Neural cell (in vitro differentiated cells): ENCODE results near the gene GAB2. TPM values are rescaled to one million over a fixed set of nuclear protein-coding genes. Genes with fewer than 3 reads are reported as not detected.

Experiments used
- H2AFZ ChIP-seq: fragments of 200-600, 300-800 bp; sonication (generic), shearing (Covaris generic); 2 replicates; pipeline ENCODE4 v1.6.0; 2014; ENCODE audit warnings: low read depth, mild to moderate bottlenecking, antibody characterized with exemption, low read length, moderate library complexity
- H3F3A ChIP-seq: fragments of 200-600 bp; shearing (Covaris generic); 2 replicates; pipeline ENCODE4 v1.6.1; 2016; ENCODE audit warnings: mild to moderate bottlenecking, moderate library complexity, mixed read lengths, antibody characterized with exemption, low read length; ENCODE audit not compliant: insufficient read depth, poor library complexity, severe bottlenecking
- H3K27ac ChIP-seq: fragments of 200-600, 300-800 bp; sonication (generic), shearing (Covaris generic); 2 replicates; pipeline ENCODE4 v1.5.1; 2014; ENCODE audit warnings: mild to moderate bottlenecking, low read length, moderate library complexity
- H3K27me3 ChIP-seq: fragments of 300-800, 200-600 bp; sonication (generic), shearing (Covaris generic); 2 replicates; pipeline ENCODE4 v1.6.0; 2014; ENCODE audit warnings: mild to moderate bottlenecking, low read depth, low read length, moderate library complexity; ENCODE audit not compliant: insufficient read depth
- H3K36me3 ChIP-seq: fragments of 300-800, 200-600 bp; sonication (generic), shearing (Covaris generic); 2 replicates; pipeline ENCODE4 v1.5.1; 2014; ENCODE audit warnings: mild to moderate bottlenecking, antibody characterized with exemption, low read length, moderate library complexity; ENCODE audit not compliant: insufficient read depth
- H3K4me2 ChIP-seq: fragments of 300-800, 200-600 bp; sonication (generic), shearing (Covaris generic); 2 replicates; pipeline ENCODE4 v1.6.0; 2014; ENCODE audit warnings: mild to moderate bottlenecking, low read length
- H3K4me3 ChIP-seq: fragments of 300-800, 200-600 bp; sonication (generic), shearing (Covaris generic); 2 replicates; pipeline ENCODE4 v1.5.1; 2014; ENCODE audit warnings: mild to moderate bottlenecking, low read length, moderate library complexity
- H3K79me2 ChIP-seq: fragments of 200-600 bp; shearing (Covaris generic); replicated peaks from 2 replicates; pipeline ENCODE4 v1.6.0; 2014; ENCODE audit warnings: mild to moderate bottlenecking, low read length, moderate library complexity; ENCODE audit not compliant: insufficient read depth
- H3K9ac ChIP-seq: fragments of 300-800, 200-600 bp; sonication (generic), shearing (Covaris generic); 2 replicates; pipeline ENCODE4 v1.6.1; 2016; ENCODE audit warnings: mild to moderate bottlenecking, low read length, mixed read lengths
- H3K9me2 ChIP-seq: fragments of 200-600 bp; shearing (Covaris generic); 2 replicates; pipeline ENCODE4 v1.6.1; 2016; ENCODE audit warnings: mild to moderate bottlenecking, low read length, mixed read lengths; ENCODE audit not compliant: insufficient read depth
- H3K9me3 ChIP-seq: fragments of 200-600, 300-800 bp; sonication (generic), shearing (Covaris generic); 2 replicates; pipeline ENCODE4 v1.6.1; 2016; ENCODE audit warnings: mild to moderate bottlenecking, mixed run types, low read length, moderate library complexity, mixed read lengths
- H4K20me1 ChIP-seq: fragments of 200-600 bp; shearing (Covaris generic); 2 replicates; pipeline ENCODE4 v1.6.1; 2016; ENCODE audit warnings: mild to moderate bottlenecking, mixed run types; ENCODE audit not compliant: insufficient read depth
- CTCF ChIP-seq: fragments of 450-650 bp; IDR thresholded peaks from 2 replicates; pipeline ENCODE4 v1.5.1; 2014; ENCODE audit warnings: antibody characterized with exemption, mild to moderate bottlenecking, moderate library complexity; ENCODE audit not compliant: poor library complexity, severe bottlenecking
- EP300 ChIP-seq: fragments of 450-650 bp; conservative IDR thresholded peaks from 2 replicates; pipeline ENCODE4 v1.6.1; 2014; ENCODE audit warnings: antibody characterized with exemption, mild to moderate bottlenecking, moderate library complexity; ENCODE audit not compliant: poor library complexity, severe bottlenecking
- EZH2 ChIP-seq: fragments of 200-600, 300-800 bp; shearing (Covaris generic), sonication (generic); IDR thresholded peaks from 2 replicates; pipeline ENCODE4 v1.6.1; 2014; ENCODE audit warnings: antibody characterized with exemption, low read length, borderline replicate concordance, mild to moderate bottlenecking; ENCODE audit not compliant: insufficient read depth, poor library complexity, severe bottlenecking
- MXI1 ChIP-seq: fragments of 450-650 bp; conservative IDR thresholded peaks from 2 replicates; pipeline ENCODE4 v1.6.1; 2014; ENCODE audit warnings: antibody characterized with exemption, mild to moderate bottlenecking; ENCODE audit not compliant: poor library complexity, severe bottlenecking
- POLR2AphosphoS5 ChIP-seq: IDR thresholded peaks from 2 replicates; pipeline ENCODE4 v1.6.1; 2012
- RAD21 ChIP-seq: fragments of 450-650 bp; conservative IDR thresholded peaks from 2 replicates; pipeline ENCODE4 v1.6.1; 2014; ENCODE audit warnings: antibody characterized with exemption, mild to moderate bottlenecking, moderate library complexity
- SMC3 ChIP-seq: fragments of 450-650 bp; conservative IDR thresholded peaks from 2 replicates; pipeline ENCODE4 v1.6.1; 2014; ENCODE audit warnings: antibody characterized with exemption, mild to moderate bottlenecking, moderate library complexity; ENCODE audit not compliant: poor library complexity
- TAF1 ChIP-seq: IDR thresholded peaks from 2 replicates; pipeline ENCODE4 v1.6.1; 2012; ENCODE audit warnings: low read depth
- polyA plus RNA-seq: library from polyadenylated mRNA; depleted of rRNA; stranded (reverse); fragments of >200 nt; gene quantifications from 2 replicates; pipeline ENCODE4 v1.2.3, GENCODE V29; 2014
- TF ChIP-seq, protein P1 (sequence below): IDR thresholded peaks from 2 replicates; pipeline ENCODE4 v1.6.1; 2012; ENCODE audit warnings: borderline replicate concordance

GAB2 gene
- polyA plus RNA-seq, 1 donor from 2014 or later, result 21.9 TPM

DNA sequence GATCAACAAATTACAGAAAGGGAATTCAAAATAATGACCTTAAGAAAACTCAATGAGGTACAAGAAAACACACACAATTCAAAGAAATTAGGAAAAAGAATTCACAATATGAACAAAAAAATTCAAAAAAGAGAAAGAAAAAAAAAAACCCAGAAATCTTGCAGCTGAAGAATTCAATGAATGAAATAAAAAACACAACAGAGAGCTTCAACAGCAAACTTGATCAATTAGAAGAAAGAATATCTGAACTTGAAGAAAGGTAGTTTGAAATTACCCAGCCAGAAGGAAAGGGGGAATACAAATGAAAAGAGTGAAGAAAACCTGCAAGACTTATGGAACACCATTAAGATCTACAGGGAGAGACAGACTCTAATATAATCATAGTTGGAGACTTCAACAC lies 176.1 kb downstream of the GAB2 start:
- H3K27me3 ChIP-seq, result no peaks in the 10 kb centered on the region
- no peak overlapping the region for H3K27ac ChIP-seq
- no peak overlapping the region for H3K4me3 ChIP-seq
- no peaks in the 10 kb centered on the region for H3F3A ChIP-seq
- H3K9ac ChIP-seq, result no peak overlapping the region
- no peak overlapping the region for H3K4me2 ChIP-seq
- TF ChIP-seq EZH2, result no peak
- peaks cover 8% of the 10 kb centered on the region for H3K9me3 ChIP-seq
- H4K20me1 ChIP-seq, result no peaks in the 10 kb centered on the region
- H3K9me2 ChIP-seq, result no peaks in the 10 kb centered on the region
- no peaks in the 10 kb centered on the region for H3K36me3 ChIP-seq
- H2AFZ ChIP-seq, result no peak overlapping the region
- peaks cover 9% of the 10 kb centered on the region for H3K79me2 ChIP-seq

DNA sequence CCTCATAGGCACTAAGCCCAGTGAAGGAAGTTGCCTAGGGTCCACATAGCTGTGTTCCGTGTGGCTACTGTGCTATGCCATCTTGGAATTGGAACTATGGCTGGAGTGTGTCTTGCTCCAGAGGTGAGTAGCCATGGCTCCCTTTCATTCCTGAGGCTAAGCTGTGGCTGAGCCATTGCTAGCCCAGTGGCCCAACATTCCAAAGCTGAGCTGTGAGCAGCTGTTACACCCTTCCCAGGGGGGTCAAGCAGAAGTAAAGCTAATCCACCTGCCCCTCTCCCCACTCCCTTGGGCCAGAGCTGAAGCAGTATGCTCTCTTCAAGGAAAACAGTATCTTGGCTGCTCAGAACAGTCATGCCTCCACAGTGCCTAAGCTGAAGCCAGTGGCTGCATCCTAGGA lies 177.8 kb downstream of the GAB2 start:
- H3K27ac ChIP-seq, result no peak overlapping the region
- no peak overlapping the region for H3K9ac ChIP-seq
- peaks cover 9% of the 10 kb centered on the region for H3K79me2 ChIP-seq
- H3K36me3 ChIP-seq, result no peaks in the 10 kb centered on the region
- no peaks in the 10 kb centered on the region for H4K20me1 ChIP-seq
- no peak overlapping the region for H3K4me2 ChIP-seq
- no peak for TF ChIP-seq TAF1
- no peak for TF ChIP-seq EZH2
- no peak for TF ChIP-seq POLR2AphosphoS5
- TF ChIP-seq EP300, result no peak
- TF ChIP-seq MXI1, result no peak
- H3K27me3 ChIP-seq, result no peaks in the 10 kb centered on the region
- H3F3A ChIP-seq, result no peaks in the 10 kb centered on the region
- H2AFZ ChIP-seq, result no peak overlapping the region
- H3K4me3 ChIP-seq, result no peak overlapping the region
- peaks cover 8% of the 10 kb centered on the region for H3K9me3 ChIP-seq
- H3K9me2 ChIP-seq, result no peaks in the 10 kb centered on the region

DNA sequence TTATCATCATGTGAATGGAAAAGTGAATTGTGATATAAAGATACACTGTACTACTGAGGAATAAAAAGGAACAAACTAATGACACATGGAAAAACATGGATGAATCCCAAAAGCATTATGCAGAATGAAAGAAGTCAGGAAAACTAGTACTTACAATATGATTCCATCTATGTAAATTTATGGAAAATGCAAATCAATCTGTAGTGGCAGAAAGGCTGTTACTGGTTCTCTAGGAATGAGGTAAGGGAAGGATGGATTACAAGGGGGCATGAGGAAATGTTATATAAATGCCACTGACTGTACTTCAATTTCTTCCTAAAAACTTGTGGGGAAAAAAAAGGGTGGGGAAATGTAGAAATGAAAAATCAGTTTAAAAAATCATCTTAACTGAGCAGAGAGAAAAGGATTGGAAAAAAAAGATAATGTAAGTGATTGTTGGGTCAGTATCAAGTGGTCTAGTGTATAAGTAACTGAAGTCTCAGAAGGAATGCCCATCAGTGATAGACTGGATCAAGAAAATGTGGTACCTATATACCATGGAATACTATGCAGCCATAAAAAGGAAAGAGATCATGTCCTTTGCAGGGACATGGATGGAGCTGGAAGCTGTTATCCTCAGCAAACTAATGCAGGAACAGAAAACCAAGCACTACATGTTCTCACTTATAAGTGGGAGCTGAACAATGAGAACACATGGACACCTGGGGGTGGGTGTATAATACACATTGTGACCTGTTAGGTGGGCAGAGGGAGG lies 180.2 kb downstream of the GAB2 start:
- Histone ChIP-seq H3K4me3 (no peak overlapping the region), H3K9ac (no peak overlapping the region), H3K27me3 (no peaks in the 10 kb centered on the region), H3F3A (no peaks in the 10 kb centered on the region), H3K9me3 (peaks cover 5% of the 10 kb centered on the region), H3K4me2 (no peak overlapping the region), H3K36me3 (no peaks in the 10 kb centered on the region), H3K79me2 (peaks cover 9% of the 10 kb centered on the region), H4K20me1 (no peaks in the 10 kb centered on the region), H2AFZ (no peak overlapping the region), H3K9me2 (no peaks in the 10 kb centered on the region), H3K27ac (no peak overlapping the region)
- no peak for TF ChIP-seq SMC3
- TF ChIP-seq CTCF, result no peak
- TF ChIP-seq EP300, result no peak
- TF ChIP-seq, protein P1, sequence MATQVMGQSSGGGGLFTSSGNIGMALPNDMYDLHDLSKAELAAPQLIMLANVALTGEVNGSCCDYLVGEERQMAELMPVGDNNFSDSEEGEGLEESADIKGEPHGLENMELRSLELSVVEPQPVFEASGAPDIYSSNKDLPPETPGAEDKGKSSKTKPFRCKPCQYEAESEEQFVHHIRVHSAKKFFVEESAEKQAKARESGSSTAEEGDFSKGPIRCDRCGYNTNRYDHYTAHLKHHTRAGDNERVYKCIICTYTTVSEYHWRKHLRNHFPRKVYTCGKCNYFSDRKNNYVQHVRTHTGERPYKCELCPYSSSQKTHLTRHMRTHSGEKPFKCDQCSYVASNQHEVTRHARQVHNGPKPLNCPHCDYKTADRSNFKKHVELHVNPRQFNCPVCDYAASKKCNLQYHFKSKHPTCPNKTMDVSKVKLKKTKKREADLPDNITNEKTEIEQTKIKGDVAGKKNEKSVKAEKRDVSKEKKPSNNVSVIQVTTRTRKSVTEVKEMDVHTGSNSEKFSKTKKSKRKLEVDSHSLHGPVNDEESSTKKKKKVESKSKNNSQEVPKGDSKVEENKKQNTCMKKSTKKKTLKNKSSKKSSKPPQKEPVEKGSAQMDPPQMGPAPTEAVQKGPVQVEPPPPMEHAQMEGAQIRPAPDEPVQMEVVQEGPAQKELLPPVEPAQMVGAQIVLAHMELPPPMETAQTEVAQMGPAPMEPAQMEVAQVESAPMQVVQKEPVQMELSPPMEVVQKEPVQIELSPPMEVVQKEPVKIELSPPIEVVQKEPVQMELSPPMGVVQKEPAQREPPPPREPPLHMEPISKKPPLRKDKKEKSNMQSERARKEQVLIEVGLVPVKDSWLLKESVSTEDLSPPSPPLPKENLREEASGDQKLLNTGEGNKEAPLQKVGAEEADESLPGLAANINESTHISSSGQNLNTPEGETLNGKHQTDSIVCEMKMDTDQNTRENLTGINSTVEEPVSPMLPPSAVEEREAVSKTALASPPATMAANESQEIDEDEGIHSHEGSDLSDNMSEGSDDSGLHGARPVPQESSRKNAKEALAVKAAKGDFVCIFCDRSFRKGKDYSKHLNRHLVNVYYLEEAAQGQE, result no peak
- no peak for TF ChIP-seq TAF1
- TF ChIP-seq MXI1, result no peak
- no peak for TF ChIP-seq POLR2AphosphoS5
- no peak for TF ChIP-seq EZH2
- no peak for TF ChIP-seq RAD21
